ENCODE measurements around the gene SCAMP1. TPM values are rescaled to one million over a fixed set of nuclear protein-coding genes. Genes with fewer than 3 reads are reported as not detected.

SCAMP1 gene
- polyA plus RNA-seq, 4 donors: 3.5 to 24.5 (median 7.7) TPM

Other genes starting within 250 kb of the SCAMP1 start
- 10 to 100 TPM; 22.6 to 38.0 (median 30.6) TPM for gene AP3B1, start 65.9 kb upstream of the SCAMP1 start, polyA plus RNA-seq

Data from small intestine (tissue), 4 donors.